Ishikawa (cell line): ENCODE results near the gene GALNTL6.
A peak's percentile ranks its signal among the peaks of the same experiment; 100 is the strongest.

Experiments
- CREB1 ChIP-seq: IDR thresholded peaks from 2 replicates; pipeline ENCODE4 v1.6.1; 2012; ENCODE audit warnings: low read depth
- EP300 ChIP-seq: IDR thresholded peaks from 2 replicates; pipeline ENCODE4 v1.6.1; 2012; ENCODE audit warnings: borderline replicate concordance
- MAX ChIP-seq: IDR thresholded peaks from 2 replicates; pipeline ENCODE4 v1.6.1; 2012
- RAD21 ChIP-seq: IDR thresholded peaks from 2 replicates; pipeline ENCODE4 v1.6.1; 2012; ENCODE audit warnings: low read depth
- REST ChIP-seq: IDR thresholded peaks from 2 replicates; pipeline ENCODE4 v1.6.1; 2012; ENCODE audit warnings: low read depth, mild to moderate bottlenecking
- TAF1 ChIP-seq: IDR thresholded peaks from 2 replicates; pipeline ENCODE4 v1.6.1; 2012; ENCODE audit warnings: low read depth, mild to moderate bottlenecking
- USF1 ChIP-seq: IDR thresholded peaks from 2 replicates; pipeline ENCODE4 v1.6.1; 2012

GRCh38 chr4:173014113-173014558, 1200.9 kb downstream of the GALNTL6 start:
- TF ChIP-seq RAD21 (peak; percentile 37), USF1 (no peak), EP300 (no peak), MAX (no peak), CREB1 (no peak), REST (no peak), TAF1 (no peak)
